Naive thymus-derived CD8-positive, alpha-beta T cell (primary cell): Measurements from ENCODE around the gene RNF212B. TPM values are rescaled to one million over a fixed set of nuclear protein-coding genes. Genes with fewer than 3 reads are reported as not detected.

ENCODE experiments used
- ATAC-seq, 2 donors: fragments of 150-1000 bp; cut with Tn5 transposase in 1 of 2; sonication (Bioruptor Pico), chemical (Tn5 transposase) in 1 of 2; 1 replicate in 1 of 2; 2 replicates in 1 of 2; pipeline ENCODE4 v1.10.0; 2021; ENCODE audit warnings: mild to moderate bottlenecking in 2 of 2, moderate library complexity in 2 of 2
- POLR2A ChIA-PET: fragments of 350-600 bp; sonication (Branson Sonifier 250); formaldehyde crosslinking; loops from one replicate; lab custom pipeline; 2021; ENCODE audit warnings: antibody characterized with exemption; lab: Charles Lee
- DNase-seq, 10 donors: peaks; one replicate each; pipeline versions ENCODE4 v3.0.0 to v3.0.0-alpha.2; 2020 to 2022
- H3K27ac Mint-ChIP-seq, 10 donors: one replicate each; pipeline ENCODE4 v1.8.0; 2020 to 2022; ENCODE audit warnings: mild to moderate bottlenecking in 10 of 10, mixed read lengths in 10 of 10, moderate library complexity in 4 of 10, inconsistent platforms in 1 of 10
- H3K27me3 Mint-ChIP-seq, 5 donors: one replicate each; pipeline ENCODE4 v1.8.0; 2021 to 2022; ENCODE audit warnings: mixed read lengths in 5 of 5
- H3K36me3 Mint-ChIP-seq, 3 donors: one replicate each; pipeline ENCODE4 v1.8.0; 2020 to 2022; ENCODE audit warnings: mixed read lengths in 3 of 3, mild to moderate bottlenecking in 2 of 3, inconsistent platforms in 1 of 3
- H3K4me1 Mint-ChIP-seq, 4 donors: one replicate each; pipeline ENCODE4 v1.8.0; 2021 to 2022; ENCODE audit warnings: mixed read lengths in 4 of 4
- H3K4me3 Mint-ChIP-seq, 10 donors: one replicate each; pipeline ENCODE4 v1.8.0; 2020 to 2022; ENCODE audit warnings: mild to moderate bottlenecking in 10 of 10, mixed read lengths in 10 of 10, moderate library complexity in 6 of 10, inconsistent platforms in 1 of 10
- H3K9me3 Mint-ChIP-seq, 9 donors: one replicate each; pipeline ENCODE4 v1.8.0; 2020 to 2022; ENCODE audit warnings: mixed read lengths in 9 of 9, mild to moderate bottlenecking in 3 of 9, inconsistent platforms in 1 of 9, moderate library complexity in 1 of 9
- polyA plus RNA-seq, 3 donors: library from polyadenylated mRNA; unstranded; fragments of 300-500 nt; fragmentation: Illumina TruSeq; gene quantifications; one replicate each; pipeline ENCODE4 v1.2.3, GENCODE V29; 2021
- total RNA-seq, 8 experiments: library from RNA in 2 of 8; stranded (reverse) in 2 of 8; gene quantifications; one replicate each; pipeline ENCODE4 v1.2.3 and lab custom pipeline; 2021 to 2026

RNF212B gene
- total and polyA plus RNA-seq, 5 experiments from 2014 or later, result not detected

DNA sequence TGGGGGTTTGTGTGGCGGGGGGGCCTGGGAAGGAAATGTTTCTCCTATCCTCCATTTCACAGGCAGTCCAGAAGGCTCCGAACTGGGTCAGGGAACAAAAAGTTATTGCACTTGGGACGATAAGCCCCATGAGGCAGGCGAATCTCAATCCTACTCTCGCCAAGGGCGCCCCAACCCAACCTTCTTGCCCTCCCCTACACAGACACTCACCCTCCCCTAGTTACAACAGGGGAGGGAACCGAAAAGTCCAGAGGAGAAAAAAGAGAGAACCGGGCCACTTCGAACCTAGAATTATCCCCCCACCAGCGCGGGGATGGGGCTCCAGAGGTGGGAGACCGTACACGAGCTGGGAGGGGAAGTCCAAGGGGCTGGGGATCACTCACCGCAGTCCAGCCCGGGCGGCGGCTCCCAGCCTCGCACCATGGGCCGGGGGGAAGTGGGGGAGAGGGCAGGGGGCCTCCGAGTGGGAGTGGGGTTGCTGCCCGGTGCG, 47.8 kb downstream of the RNF212B start:
- ATAC-seq (peak; percentile 30 to 34), DNase-seq (no peak)
- Mint-ChIP-seq H3K4me1 (peaks cover 6 to 36% (median 33%) of the 10 kb centered on the region in 4 donors), H3K4me3 (peak overlapping the region; percentile 90 to 100 (median 98)), H3K27me3 (no peaks in the 10 kb centered on the region), H3K9me3 (no peaks in the 10 kb centered on the region), H3K36me3 (no peaks in the 10 kb centered on the region), H3K27ac (peak overlapping the region; percentile 82 to 97 (median 94))
- POLR2A ChIA-PET, result interaction anchor here (0.6 to 3.8 kb wide), 7 partner anchors 9 to 279 kb away, joined by 3 to 57 read pairs (median 8); partner anchors contain the start of genes CEBPE, PABPN1 and PPP1R3E

DNA sequence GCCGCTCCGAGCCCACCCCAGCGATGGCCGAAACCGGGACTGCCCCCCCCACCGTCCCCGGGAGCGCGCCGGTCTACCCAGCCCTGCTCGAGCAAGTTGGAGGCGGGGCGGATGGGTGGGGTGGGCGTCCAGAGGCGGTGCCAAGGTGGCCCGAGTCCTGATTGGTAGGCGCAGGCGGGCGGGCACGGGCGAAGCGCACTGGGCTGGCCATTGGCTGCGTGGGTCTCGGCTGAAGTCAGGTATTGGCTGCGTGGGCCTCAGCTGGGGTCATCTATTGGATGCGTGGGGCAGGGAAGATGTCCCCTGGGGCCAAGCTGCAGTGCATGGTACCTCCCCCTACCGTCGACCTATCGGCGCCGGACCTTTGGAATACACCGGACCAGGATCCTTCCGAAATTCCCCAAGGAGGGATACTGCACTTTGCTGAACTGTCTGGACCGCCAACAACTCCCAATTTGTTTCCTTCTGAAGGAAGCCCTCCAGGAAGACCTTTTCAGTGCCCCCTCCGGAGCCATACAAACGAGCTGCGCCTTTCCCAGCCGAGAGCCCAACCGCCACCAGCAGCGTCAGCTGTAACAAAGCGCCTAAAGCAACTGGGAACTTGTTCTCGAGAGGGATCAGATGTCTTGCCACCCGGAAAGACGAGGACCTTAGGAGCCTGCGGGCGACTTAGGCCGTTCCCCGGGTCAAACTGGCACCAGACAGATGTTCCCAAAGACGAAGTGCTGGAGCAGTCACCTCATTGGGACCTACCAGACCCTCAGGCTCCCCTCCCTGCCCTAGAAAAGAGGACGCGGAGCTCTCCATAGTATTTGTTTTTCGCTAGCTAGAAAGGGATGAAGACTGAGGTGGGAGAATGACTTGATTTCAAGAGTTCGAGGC, 48.5 kb downstream of the RNF212B start, which contains the start of gene HOMEZ:
Gene HOMEZ, minus strand, starts transcription at position 113 of the 882 bp plus-strand sequence. CDS start 180 bp downstream, outside the sequence.
- peak; percentile 97 to 98 for ATAC-seq
- POLR2A ChIA-PET, result interaction anchor here (0.6 to 3.8 kb wide), 10 partner anchors 8 to 985 kb away, joined by 3 to 57 read pairs (median 6); partner anchors contain the start of genes CEBPE, PABPN1, PPP1R3E and RABGGTA

DNA sequence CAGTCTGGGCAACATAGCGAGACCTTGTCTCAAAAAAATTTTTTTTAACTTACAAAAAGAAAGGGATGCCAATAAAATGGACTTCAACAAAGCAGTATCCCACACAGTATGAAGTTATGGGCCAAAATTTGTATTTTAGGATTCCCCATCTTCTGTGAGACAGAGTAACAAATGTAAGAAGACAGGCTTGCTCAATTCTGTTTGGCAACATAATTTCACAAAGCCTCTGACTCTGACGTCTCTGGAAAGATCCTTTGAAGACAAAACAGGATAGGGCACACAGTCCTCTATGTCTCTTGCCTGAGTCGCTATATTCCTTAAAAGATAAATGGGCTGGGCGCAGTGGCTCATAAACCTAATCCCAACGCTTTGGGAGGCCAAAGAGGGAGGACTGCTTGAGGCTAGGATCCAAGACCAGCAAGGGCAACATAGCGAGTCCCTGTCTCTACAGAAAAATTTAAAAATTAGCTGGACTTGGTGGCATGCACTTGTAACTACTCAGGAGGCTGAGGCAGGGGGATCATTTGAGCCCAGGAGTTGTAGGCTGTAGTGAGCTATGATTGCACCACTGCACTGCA, 49.3 kb downstream of the RNF212B start:
- Mint-ChIP-seq H3K4me1 (peaks cover 6 to 33% (median 31%) of the 10 kb centered on the region in 4 donors), H3K27ac (peak overlapping the region in 9 of 10 donors; percentile 82 to 97 (median 96)), H3K36me3 (no peaks in the 10 kb centered on the region), H3K27me3 (no peaks in the 10 kb centered on the region), H3K4me3 (peak overlapping the region; percentile 90 to 100 (median 98)), H3K9me3 (no peaks in the 10 kb centered on the region)
- POLR2A ChIA-PET, result interaction anchor here (0.8 to 3.8 kb wide), 9 partner anchors 7 to 827 kb away, joined by 3 to 57 read pairs (median 6); partner anchors contain the start of genes CEBPE, PABPN1 and PPP1R3E
- no peak for DNase-seq
- ATAC-seq, result no peak

More for the DNA sequence above, 48.5 kb downstream of the RNF212B start, which contains the start of gene HOMEZ:
- Mint-ChIP-seq H3K9me3 (no peaks in the 10 kb centered on the region), H3K36me3 (no peaks in the 10 kb centered on the region), H3K4me3 (peak within 1 kb of the TSS; percentile 90 to 100 (median 98)), H3K27ac (peak within 1 kb of the TSS; percentile 82 to 97 (median 96)), H3K4me1 (peaks cover 6 to 33% (median 32%) of the 10 kb centered on the region in 4 donors), H3K27me3 (no peaks in the 10 kb centered on the region)
- peak; percentile 91 to 98 (median 96) for DNase-seq

DNA sequence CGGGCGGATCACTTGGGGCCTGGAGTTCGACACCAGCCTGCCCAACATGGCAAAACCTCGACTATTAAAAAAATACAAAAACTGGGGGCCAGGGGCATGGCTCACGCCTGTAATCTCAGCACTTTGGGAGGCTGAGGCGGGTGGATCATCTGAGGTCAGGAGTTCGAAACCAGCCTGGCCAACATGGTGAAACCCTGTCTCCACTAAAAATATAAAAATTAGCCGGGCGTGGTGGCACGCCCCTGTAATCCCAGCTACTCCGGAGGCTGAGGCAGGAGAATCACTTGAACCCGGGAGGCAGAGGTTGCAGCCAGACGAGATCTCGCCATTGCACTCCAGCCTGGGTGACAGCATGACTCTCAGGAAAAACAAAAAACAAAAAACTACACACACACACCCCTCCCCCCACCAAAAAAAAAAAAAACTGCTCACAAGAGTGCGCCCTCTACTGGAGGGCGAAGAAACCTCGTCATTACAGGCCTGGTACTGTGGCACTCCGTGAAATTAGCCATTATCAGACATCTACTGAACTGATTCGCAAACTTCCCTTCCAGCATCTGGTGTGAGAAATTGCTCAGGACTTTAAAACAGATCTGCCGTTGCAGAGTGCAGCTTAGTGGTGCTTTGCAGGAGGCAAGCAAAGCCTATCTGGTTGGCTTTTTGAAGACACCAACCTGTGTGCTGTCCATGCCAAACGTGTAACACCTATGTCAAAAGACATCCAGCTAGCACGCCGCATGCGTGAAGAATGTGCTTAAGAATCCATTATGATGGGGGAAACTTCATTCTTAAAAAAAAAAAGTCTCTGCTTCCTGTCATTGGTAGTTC, 57.2 kb downstream of the RNF212B start:
- DNase-seq (peak; percentile 40 to 79 (median 60)), ATAC-seq (peak; percentile 81 to 91)
- peaks cover 0 to 2% (median 0%) of the 10 kb centered on the region in 5 donors for H3K27me3 Mint-ChIP-seq
- peaks cover 0 to 2% (median 0%) of the 10 kb centered on the region in 9 donors for H3K9me3 Mint-ChIP-seq
- POLR2A ChIA-PET, result interaction anchor here (0.8 to 3.3 kb wide), 7 partner anchors 8 to 1771 kb away, joined by 3 to 22 read pairs (median 8); partner anchors contain the start of genes HOMEZ, PABPN1 and PPP1R3E
- peaks cover 0 to 7% (median 0%) of the 10 kb centered on the region in 3 donors for H3K36me3 Mint-ChIP-seq
- peaks cover 8 to 31% (median 24%) of the 10 kb centered on the region in 4 donors for H3K4me1 Mint-ChIP-seq
- H3K27ac Mint-ChIP-seq, result peak overlapping the region; percentile 44 to 91 (median 77)
- H3K4me3 Mint-ChIP-seq, result peak overlapping the region; percentile 15 to 82 (median 65)

DNA sequence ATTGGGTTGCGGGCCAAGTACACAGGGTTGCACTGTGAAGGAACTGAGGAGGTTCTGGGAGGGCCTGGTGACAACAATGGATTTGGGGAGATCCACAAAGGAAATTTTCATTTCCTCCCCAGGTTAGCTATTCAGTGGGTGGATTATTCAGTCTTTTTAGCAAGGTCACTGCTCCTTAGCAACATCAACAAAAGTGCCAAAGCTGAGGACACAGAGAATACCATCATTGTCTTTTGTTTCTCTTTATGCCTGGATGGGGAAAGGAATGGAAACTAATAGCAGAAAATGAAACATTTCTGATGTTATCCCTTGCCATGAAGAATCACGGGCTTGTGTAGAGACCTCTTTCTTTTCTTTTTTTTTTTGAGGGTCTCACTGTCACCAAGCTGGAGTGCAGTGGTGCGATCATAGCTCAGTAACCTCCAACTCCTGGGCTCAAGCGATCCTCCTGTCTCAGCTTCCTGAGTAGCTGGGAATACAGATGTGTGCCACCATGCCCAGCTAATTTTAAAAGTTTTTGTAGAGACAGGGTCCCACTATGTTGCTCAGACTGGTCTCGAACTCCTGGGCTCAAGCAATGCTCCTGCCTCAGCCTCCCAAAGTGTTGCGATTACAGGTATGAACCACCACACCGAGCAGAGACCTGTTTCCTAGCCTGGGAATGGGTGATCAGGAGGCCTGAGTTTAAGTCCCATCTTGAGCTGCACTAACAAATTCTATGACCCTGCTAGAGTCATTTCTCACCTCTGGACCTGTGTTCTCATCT, 58.5 kb downstream of the RNF212B start:
- POLR2A ChIA-PET, result interaction anchor here (0.7 to 2.4 kb wide), 4 partner anchors 10 to 176 kb away, joined by 3 to 15 read pairs (median 4); partner anchors contain the start of genes HOMEZ and PABPN1
- Mint-ChIP-seq H3K4me1 (peaks cover 9 to 41% (median 35%) of the 10 kb centered on the region in 4 donors), H3K27ac (peak overlapping the region in 9 of 10 donors; percentile 4 to 68 (median 41)), H3K9me3 (peaks cover 0 to 2% (median 0%) of the 10 kb centered on the region in 9 donors), H3K4me3 (no peak overlapping the region), H3K27me3 (peaks cover 0 to 2% (median 0%) of the 10 kb centered on the region in 5 donors), H3K36me3 (peaks cover 0 to 7% (median 0%) of the 10 kb centered on the region in 3 donors)
- ATAC-seq (no peak), DNase-seq (no peak)

DNA sequence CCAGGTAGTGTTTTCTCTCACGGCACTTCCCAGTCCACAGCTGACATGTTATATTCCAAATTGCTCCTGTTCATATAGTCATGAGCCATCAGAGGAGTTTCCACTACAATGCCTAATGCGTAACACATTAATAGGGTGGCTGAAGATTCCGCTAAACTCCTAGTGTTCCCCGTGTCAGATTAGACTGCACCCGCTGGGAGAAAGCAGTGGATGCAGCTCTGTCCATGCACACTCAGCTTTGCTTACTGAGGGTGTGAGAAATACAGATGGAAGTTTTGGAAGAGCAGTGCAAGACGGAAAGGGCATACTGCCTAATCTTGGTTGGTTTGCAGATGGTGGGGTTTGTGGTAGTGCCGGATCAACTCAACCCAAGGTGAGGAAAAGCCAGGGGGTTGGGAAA, 59.4 kb downstream of the RNF212B start:
- Mint-ChIP-seq H3K36me3 (peaks cover 0 to 7% (median 0%) of the 10 kb centered on the region in 3 donors), H3K9me3 (peaks cover 0 to 2% (median 0%) of the 10 kb centered on the region in 9 donors), H3K27ac (no peak overlapping the region), H3K4me3 (no peak overlapping the region), H3K27me3 (peaks cover 0 to 2% (median 0%) of the 10 kb centered on the region in 5 donors), H3K4me1 (peaks cover 10 to 41% (median 36%) of the 10 kb centered on the region in 4 donors)
- ATAC-seq (no peak), DNase-seq (no peak)
- POLR2A ChIA-PET, result interaction anchor here (0.5 to 2.4 kb wide), 4 partner anchors 11 to 106 kb away, joined by 4 to 15 read pairs (median 6); partner anchors contain the start of genes HOMEZ and PABPN1

DNA sequence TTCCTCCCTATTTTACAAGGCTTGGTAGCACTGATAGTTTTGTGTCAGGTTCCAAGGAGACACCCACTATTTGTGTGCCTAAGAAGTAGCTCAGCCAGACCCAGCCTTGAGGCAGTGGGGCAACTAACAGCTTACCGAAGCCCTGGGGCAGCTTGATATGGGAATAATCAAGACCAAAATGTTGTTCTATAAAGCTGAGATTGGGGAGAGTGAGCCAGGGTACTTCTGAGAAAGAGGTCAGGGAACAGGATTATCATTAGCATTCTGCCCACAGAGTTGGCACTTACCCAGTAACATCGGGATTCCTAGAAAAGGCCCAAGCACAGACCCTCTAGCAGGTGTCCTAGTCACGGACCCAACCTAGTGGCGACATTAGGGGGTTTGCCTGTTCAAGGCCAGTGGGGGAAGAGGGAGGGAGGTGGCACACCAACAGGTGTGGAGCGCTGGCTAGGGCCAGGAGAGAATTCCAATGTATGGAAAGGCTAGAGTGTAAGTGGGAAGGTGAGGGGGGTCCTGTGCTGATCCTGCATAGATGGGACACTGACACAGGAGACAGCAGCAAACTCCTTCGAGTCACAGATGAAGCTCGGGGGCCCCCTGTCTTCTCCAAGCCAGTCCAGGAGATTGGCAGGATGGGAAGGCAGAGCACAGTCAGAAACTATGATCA, 60.0 kb downstream of the RNF212B start:
- Mint-ChIP-seq H3K36me3 (peaks cover 0 to 7% (median 0%) of the 10 kb centered on the region in 3 donors), H3K27ac (peak overlapping the region in 2 of 10 donors; percentile 52 to 77), H3K9me3 (peaks cover 0 to 2% (median 0%) of the 10 kb centered on the region in 9 donors), H3K4me1 (peaks cover 13 to 43% (median 40%) of the 10 kb centered on the region in 4 donors), H3K27me3 (peaks cover 0 to 2% (median 0%) of the 10 kb centered on the region in 5 donors), H3K4me3 (no peak overlapping the region)
- DNase-seq (no peak), ATAC-seq (no peak)
- POLR2A ChIA-PET, result interaction anchor here (0.9 to 2.4 kb wide), 3 partner anchors 9 to 23 kb away, joined by 6 to 15 read pairs (median 6); partner anchors contain the start of genes HOMEZ and PABPN1

DNA sequence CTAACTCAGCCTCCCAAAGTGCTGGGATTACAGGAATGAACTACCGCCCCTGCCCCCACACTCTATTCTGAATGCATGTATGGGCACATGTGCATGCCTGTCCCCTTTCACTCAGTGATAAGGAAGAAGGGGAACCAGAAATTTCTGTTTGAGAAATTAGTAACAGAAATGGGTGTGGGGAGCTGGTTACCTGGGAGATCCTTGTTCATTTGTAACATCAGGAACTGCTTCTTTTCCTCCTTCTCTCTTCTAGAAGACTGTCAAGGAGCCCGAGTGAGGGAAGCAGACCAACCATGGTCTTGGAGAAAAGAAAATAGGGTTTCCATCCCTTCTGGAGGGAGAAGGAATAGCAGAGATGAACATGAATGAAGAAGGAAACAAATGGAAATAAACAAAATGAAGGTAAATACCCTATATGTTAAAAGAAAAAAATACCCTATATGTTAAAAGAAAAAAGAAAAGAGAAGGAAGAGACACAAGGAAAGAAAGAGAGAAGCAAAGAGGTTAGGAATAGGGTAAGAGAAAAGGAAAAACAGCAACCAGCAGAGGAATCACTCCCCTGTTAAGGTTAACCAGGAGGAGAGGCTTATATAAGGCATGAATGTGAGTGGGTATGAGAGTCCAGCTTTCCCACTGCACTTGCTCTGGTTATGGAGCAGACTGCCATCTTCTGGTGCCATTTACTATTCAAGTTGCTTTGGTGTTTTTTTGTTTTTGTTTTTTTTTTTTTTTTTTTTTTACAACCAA, 61.6 kb downstream of the RNF212B start:
- Mint-ChIP-seq H3K27me3 (peaks cover 0 to 2% (median 0%) of the 10 kb centered on the region in 5 donors), H3K9me3 (peaks cover 0 to 2% (median 0%) of the 10 kb centered on the region in 9 donors), H3K36me3 (peaks cover 0 to 7% (median 0%) of the 10 kb centered on the region in 3 donors), H3K27ac (peak overlapping the region in 9 of 10 donors; percentile 11 to 97 (median 73)), H3K4me1 (peaks cover 16 to 47% (median 40%) of the 10 kb centered on the region in 4 donors), H3K4me3 (peak overlapping the region in 8 of 10 donors; percentile 17 to 98 (median 65))
- no peak for ATAC-seq
- POLR2A ChIA-PET, result interaction anchor here (0.5 to 12.5 kb wide), 9 partner anchors 10 to 295 kb away, joined by 3 to 376 read pairs (median 6); partner anchors contain the start of gene PABPN1
- peak in 4 of 10 donors; percentile 19 to 48 (median 20) for DNase-seq

DNA sequence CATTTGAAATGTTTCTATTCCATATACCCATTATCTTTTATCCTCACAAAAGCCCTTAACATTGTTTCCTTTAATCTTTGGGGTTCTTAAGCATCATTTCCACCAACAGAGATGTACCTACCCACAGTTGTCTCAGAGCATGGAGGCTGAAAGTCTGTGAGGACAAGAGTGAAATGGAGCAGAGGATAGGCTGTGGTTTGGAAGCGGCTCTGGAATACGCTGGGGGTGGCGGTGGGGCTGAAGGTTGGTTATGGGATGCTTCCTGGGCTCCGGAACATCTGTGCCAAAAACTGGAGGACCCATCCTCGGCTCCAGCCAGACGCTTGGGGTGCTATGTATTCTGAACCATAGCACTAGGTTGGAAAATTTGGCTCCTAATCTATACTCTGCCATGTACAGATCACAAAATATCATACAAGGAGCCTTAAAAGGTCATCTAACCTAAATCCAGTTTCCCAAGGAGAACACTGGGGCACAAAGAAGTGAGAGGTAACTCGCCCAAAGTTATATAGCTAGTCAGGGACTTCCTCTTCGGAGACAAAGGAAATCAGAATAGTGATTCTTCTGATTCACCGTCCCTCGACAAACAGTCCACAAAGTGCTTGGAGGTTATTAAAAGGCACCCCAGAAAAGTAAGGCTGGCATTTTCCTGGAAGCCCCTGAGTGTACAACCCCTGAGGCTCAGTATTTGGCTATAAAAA, 62.4 kb downstream of the RNF212B start:
- DNase-seq (peak in 1 of 10 donors; percentile 5), ATAC-seq (no peak)
- Mint-ChIP-seq H3K27me3 (peaks cover 0 to 5% (median 1%) of the 10 kb centered on the region in 5 donors), H3K9me3 (no peaks in the 10 kb centered on the region), H3K27ac (peak overlapping the region; percentile 88 to 99 (median 94)), H3K4me3 (peak overlapping the region; percentile 86 to 100 (median 89)), H3K4me1 (peaks cover 12 to 40% (median 33%) of the 10 kb centered on the region in 4 donors), H3K36me3 (peaks cover 0 to 7% (median 0%) of the 10 kb centered on the region in 3 donors)
- POLR2A ChIA-PET, result interaction anchor here (0.6 to 12.5 kb wide), 9 partner anchors 10 to 295 kb away, joined by 6 to 376 read pairs (median 11); partner anchors contain the start of genes ACIN1, C14orf119, HOMEZ and PABPN1
